Kidney capillary endothelial cell (primary cell): ENCODE results near the gene PPP1R12A.
A peak's percentile ranks its signal among the peaks of the same experiment; 100 is the strongest.

Experiments used
- DNase-seq: peaks from one replicate; pipeline ENCODE4 v3.0.0-alpha.2; 2018; ENCODE audit warnings: low spot score

Gene PPP1R12A

DNA sequence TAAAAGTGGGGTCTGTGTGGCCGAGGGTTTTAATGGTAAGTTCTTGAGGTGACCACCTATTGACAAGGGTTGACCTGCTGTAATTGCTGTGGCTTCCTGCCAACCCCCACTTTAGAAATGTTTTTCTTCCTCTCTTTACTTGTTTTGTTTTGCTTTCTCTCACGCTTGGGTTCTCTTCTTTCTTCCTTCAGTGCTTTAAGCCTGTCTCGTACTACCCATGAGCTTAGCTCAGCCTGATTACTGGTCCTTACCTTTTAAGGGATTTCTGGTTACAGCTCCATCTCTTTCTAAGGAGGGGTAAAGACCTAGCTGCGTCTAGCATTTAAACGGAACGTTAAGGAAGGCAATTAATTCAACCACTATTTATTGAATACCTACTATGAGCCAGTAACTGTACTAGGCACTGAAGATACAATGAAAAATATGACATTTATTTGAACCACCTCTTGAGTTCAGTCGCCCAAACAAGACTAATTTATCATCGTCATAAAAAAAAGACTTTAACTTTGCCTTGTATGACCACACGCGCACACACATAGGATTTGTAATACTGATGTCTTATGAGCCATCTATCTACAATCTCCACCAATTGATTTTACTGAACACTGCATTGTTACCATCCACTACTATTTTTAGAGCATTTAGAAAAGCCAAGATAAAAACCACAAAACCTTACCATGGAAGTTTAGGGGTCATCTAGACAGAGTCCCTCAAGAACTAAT, 888 bp upstream of the PPP1R12A start:
- peak; percentile 9 for DNase-seq

DNA sequence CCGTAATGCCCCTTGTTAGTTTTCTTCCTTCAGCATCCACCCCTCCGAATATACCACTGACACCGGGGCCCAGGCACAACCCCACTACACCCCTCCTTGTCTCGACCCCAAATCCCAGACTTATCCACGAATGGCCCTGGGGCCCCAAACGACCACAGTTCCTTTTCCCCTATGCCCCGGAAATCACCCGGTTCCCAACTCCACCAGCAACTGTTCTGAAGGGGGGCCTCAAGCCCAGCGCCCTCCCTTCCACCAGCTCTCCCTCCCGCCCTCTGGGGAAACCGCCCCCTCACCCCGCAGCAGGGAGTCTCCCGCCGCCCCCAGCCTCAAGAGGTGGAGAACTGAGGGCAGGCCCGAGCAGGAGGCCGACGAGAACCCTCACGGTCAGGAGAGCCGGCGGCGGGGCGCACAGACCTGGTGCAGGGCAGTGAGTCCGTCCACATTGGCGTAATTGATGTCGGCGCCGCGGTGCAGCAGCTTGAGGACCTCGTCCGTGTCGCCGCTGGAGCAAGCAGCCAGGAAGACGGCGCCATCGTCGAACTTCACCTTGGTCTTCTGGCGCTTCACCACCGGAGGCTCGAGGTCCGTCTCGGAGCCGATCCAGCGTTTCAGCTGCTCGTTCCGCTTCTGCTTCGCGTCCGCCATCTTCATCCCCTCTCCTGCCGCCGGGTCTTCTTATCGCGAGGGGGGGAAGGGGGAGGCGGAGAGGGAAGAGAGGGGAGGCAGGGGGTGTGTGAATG, 446 bp downstream of the PPP1R12A start:
- DNase-seq, result peak; percentile 39

DNA sequence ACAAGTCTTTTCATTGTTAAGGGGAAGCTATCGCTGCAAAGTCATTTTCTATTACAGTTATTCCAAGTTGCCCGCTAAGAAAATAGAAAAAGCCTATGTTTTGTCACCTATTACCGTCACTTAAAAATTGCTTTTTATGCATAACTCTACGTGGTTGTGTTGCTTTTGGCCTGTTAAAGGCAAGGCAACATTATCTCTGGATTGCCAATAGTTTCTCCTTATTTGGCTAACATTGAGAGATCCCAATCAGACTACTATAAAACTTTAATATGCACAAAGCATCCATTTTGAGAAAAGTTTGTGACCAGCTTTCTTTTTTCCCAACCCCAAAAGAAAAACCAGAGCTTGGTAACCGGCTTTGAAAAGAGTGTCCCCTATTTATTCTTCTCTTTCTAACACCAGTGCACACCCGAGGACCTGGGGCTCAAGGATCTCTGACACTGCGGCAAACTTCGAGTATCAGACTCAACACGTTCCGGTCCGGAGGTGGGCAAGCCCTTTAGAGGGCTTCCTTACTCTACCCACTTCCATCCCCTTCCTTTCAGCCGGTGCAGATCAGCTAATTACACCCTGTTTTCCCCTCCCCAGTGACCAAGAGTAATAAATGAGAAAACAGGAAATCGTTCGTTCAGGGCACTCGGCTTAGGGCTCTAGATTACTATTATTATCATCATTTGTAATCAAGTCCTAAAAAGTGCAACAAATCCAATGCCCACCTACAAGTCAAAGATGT, 1.2 kb downstream of the PPP1R12A start:
- DNase-seq, result peak; percentile 24

DNA sequence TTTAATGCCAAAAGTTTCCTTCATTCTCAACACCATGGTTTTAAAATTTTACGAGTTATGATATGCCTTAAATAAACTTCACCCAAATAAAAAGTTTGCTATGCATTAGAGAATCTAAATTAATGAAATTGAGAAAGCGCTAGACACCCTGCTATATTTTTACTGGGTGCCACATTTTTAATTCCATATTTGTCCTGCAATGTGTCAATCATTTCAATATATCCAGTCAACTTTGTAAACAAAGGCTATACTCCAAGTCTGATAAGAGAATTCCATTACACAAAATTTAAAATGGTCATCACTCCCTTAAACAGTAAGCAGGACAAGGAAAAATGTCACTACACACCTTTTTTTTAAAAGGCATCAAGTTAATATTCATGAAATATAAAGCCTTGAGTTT, 1.9 kb downstream of the PPP1R12A start:
- peak; percentile 11 for DNase-seq

DNA sequence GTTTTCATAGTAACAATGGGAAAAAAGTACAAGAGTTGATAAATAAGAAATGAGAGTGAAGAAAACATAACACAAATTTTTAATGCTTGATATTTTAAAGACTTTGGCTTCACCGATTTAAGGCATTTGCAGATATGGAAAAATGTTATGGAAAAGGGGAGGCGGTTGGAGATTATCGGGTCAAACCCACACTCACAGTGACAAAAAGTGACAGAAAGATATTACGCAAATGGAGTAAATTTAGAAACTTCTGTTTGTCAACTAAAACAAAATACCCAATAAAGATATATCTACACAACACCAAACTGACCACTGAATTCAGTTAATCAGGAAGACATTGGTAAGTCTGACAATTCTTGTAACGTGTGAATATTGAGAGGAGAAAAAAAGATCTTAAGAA, 2.5 kb downstream of the PPP1R12A start:
- no peak for DNase-seq

DNA sequence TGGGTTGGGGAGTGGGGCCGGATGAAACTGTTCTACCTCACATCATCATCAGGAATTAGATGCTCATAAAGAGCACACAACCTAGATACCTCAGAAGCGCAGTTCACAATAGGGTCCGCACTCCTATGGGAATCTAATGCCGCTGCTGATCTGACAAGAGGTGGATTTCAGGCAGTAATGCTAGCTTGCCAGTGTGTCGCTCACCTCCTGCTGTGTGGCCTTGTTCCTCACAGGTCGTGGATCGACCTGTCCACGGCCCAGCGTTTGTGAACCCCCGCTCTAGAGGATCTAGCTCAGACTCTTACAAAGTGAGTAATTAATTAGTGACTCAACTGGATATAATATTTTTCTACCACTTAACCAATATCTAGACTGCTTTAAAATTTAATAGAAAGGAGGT, 5.8 kb downstream of the PPP1R12A start:
- DNase-seq, result no peak

DNA sequence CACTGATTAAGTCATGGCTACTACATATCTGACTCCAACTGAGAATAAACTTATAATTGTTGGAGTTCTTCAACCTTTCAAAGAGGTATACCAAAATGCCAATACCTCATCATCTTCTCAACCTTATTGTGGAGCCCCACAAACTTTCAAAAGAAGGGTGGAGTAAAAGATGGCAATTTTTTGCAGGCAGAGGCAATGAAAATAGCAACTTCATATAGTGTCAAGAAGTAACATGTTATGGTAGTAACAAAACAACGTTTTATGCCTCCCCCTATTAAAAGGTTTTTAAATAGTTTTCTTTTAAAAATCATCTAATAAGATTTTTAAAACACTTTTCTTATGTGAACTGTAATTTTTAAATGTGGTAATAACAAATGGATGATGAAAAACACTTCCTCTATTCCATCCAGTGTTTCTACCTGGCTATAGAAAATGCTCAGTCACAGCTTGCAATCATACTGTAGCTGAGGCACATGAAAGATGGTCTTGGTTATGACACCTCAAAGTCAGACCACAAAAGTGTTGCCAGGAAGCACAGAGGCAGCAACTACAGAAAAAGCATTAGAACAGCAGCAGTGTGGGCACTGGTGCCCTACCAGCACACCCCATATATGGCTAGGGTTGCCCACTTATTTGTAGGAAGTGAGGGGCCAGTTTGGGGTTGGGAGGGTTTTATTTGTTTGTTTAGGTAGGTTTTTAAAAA, 7.0 kb downstream of the PPP1R12A start:
- no peak for DNase-seq

DNA sequence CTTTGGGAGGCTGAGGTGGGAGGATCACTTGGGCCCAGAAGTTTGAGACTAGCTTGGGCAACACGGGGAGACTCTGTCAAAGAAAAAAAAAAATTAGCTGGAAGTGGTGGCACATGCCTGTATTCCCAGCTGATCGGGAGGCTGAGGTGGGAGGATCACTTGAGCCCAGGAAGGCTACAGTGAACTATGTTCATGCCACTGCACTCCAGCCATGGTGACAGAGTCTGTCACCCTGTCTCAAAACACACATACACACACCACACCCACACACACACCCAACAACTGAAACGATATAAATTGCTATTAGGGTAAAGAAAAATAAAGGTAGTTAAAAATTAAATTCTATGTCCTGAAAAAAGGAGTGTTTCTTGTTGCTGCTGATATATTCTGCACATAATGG, 7.9 kb downstream of the PPP1R12A start:
- no peak for DNase-seq

DNA sequence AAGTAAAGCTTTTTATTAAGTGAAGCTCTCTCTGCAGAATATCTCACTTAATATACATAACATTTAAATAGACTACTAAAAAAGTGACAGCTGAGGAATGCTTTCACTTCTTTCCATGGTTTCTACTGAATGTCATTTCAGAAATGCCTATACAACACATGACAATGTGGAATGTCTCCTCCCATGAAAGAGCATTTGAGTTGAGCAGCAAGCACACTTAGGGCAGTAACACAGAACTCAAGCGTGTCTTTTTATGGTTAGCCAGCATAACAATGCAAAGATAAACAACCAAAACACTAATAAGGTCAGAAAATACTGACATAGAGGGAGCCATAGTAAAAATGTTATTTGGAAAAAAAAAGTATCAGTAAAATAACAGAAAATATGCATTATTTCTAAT, 9.4 kb downstream of the PPP1R12A start:
- no peak for DNase-seq

DNA sequence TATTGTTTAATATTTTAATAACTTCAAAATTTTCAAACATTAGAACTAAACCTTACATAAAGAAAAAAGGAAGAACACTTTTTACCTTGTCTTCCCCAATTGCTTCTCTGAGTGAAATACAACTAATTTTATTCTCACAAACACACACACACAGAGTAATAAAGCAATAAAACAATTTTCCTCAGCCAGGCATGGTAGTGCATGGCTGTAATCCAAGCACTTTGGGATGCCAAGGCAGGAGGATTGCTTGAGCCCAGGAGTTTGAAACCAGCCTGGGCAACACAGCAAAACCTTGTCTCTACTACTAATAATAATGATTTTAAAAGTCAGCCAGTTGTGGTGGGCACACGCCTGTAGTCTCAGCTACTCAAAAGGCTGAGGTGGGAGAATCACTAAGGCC, 13.1 kb downstream of the PPP1R12A start:
- DNase-seq, result no peak

DNA sequence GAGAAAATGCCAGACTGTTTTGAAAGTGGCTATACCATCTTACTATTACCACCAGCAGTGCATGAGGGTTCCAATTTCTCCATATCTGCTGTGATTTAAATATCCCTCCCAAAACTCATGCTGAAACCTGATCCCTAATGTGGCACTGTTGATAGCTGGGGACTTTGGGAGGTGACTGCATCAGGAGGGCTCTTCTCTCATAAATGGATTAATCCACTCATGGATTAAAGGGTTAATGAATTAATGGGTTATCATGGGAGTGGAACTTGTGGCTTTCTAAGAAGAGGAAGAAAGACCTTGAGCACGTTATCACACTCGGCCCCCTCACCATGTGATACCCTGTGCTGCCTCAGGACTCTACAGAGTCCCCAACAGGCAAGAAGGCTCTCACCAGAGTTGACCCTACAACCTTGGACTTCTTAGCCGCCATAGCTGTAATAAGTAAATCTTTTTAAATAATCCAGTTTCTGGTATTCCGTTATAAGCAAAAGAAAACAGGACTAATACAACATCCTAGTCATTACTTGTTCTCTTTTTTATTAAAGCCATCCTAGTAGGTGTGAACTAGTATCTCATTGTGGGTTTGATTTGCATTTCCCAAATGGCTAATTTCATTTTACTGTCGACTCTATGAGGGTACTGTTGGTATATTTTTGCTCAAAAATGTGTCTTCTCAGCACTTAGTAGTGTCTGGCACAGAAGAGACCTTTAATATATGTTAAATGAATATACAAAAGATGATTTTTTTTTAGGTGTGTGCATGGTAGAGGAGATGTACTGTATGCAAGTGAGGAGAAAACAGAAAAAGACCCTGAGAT, 14.3 kb downstream of the PPP1R12A start:
- DNase-seq, result no peak

DNA sequence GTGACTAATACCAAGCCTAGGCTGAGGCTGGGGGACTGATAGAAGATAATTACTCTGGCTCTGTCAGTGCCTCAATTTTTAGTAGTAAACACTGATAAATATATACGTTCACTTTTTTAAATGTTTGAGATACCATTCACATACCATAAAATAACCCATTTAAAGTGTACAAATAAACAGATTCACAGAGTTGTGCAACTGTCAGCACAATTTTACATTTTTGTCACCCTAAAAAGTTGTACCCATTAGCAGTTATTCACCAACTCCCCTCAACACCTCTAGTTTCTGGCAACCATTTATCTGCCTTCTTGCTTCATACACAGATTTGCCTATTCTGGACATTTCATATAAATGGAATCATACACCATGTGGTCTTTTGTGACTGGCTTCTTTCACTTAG, 15.1 kb downstream of the PPP1R12A start:
- no peak for DNase-seq

DNA sequence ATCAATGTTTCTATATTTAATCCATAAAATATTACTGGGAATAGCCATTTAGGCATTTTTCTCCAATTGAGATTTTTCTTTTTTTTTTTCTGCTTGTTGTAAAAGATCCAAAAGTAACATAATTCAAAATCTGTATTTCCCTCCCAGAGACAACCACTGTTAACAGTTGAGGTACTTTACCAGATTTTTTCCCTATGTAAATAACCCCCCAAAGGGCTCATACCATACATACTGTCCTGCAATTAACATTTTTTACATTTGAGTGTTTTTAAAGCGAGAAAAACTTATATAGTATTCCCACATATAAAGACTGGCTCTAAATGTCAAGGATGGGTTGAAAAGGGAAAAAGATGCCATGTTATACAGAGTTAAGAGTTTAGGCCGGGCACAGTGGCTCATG, 18.1 kb downstream of the PPP1R12A start:
- no peak for DNase-seq

DNA sequence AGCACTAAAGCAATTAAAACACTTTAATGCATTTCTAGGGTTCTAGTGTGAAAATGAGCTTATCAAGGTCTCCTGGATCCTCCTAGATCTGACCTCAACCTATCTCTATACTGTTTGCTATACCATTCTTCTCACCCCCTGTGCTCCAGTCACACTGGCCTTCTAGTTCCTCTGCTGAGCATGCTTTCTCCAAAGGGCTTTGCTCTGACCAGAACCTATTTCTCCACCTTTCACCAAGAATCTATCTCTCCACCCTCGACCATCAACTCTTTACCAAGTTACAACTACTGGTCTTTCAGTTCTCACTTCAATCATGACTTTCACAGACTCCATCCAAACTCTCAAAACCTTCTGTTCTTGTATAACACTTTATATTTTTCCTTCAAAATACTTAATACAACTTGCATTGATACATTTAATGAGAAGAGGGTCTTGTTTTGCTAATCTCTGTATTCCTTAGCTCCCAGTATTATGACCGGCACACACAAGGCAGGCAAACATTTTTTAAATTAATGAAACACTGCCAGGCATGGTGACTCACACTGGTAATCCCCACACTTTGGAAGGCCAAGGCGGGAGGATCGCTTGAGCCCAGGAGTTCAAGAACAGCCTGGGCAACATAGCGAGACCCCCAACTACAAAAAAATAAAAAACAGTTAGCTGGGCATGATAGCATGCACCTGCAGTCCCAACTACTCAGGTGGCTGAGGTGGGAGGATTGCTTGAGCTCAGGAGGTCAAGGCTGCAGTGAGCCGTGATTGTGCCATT, 22.8 kb downstream of the PPP1R12A start:
- DNase-seq, result no peak

DNA sequence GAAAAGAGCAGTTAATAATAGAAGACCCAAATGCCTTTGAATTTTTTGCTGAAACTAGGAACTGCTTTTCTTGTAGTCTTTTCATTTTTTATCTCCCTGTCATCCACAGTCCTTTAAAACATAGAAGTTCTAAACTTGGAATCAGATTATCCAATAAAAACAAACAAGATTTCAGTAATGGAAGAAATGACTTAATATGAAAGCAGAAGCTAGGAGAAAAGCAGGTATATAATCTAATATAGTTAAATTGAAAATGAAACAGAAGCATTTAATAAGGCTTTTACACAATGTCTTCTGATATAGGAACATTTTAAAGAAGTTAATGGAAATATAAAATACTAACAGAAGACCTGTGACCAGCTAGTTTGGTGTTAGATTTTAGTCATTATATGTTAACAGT, 26.5 kb downstream of the PPP1R12A start:
- no peak for DNase-seq

DNA sequence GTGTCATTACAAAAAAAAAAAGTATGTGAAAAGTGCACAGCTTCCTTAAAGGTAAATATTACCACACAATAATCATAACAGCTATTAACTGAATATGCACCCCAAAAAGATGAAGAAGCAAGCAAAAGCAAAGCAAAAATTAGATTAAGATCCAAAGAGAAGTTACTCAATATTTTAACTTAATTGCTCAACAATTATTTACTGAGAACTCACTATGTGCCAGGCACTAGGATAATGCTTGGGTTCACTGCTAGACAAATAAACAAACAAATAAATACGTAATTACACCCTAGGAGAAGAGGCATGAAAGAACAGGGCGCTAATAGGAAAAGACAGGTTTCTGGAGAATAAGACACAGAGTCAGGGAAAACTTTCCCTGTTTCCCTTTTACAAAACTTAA, 33.4 kb downstream of the PPP1R12A start:
- no peak for DNase-seq

DNA sequence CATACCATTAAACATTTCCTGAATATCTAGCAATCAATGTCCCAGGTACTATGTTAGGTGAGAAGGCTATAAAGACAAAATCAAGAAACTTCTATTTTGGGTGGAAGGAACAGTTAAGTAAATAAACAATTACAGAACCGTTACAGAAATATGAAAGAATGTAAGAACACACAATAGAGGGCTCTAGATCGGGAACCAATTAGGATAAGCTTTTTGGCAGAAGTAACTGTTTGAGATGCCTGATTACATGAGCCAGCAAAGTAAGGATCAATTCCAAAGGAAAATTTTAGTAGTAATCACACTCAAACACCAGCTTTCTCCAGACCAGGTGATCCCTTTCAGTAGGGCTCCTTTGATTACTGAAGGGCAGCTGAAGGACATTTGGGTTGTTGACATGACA, 33.9 kb downstream of the PPP1R12A start:
- DNase-seq, result no peak

DNA sequence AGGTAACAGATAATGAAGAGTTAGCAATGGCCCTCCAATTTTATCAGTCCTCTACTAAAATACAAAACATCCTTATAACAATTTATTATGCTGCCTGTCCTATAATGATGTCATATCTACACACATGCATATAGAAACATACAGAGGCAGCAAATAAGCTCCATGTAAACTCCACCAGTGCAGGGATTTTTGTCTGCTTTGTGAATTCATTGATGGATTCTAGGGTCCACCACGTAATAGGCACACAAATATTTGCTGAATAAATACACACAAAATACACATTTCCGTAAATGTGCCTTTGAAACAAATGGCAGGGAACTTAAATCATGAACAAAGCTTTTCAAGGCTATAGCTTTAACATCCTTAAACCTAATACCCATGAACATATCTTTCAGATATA, 34.7 kb downstream of the PPP1R12A start:
- no peak for DNase-seq

DNA sequence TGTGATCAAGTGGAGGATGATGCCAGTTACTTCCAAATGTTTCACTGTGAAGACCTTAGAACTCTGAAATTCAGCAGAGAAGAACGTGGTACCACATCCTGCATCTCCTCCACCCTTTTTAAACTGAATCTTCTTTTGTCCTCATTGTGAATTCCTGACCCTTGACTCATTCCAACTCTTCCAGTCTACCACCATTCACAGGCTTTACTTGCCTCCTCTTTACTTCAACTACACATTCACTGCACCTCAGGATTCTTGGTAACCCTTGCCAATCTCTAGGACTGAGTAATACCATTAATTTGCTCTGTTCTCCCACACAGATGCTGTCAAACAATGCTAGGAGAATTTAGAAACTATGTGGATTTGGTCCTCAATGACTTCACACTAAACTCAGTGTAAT, 37.3 kb downstream of the PPP1R12A start:
- peak; percentile 58 for DNase-seq

DNA sequence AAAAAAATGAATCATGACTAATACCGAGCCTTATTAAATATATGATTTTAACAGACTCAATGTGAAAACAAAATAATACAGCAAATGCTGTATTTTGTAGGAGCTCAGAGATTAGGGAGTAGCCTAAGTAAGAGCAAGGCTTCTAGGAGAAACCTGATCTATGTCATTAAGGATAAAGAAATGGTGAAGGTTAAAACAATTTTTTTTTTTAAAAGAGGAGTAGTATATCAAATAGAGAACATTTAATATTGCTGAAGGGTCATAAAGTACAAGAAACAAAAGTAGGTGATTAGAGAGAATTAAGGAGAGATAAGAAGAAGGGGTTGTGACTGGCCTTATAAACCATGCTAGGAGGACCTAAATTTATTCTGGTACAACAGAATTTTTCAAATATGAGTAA, 39.1 kb downstream of the PPP1R12A start:
- no peak for DNase-seq

DNA sequence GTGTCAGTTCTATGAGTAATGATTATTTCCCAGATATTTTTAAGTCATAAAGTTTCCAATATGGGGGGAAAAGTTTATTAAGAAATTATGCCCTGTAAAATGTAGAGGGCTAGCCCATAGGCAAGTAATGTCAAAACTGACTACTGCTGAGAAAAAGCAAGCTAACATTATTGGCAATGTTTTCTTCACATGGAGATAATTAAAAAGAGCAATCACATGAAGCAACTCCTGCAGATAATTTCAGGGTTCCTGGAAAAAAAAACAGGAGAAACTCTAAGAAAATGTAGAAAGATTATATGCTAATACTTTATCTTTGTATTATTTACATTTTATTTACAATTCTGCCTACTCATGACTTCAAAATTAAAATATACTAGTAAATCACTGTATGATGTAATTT, 39.8 kb downstream of the PPP1R12A start:
- DNase-seq, result no peak
